ENCODE results near the gene BRD4. TPM values are rescaled to one million over a fixed set of nuclear protein-coding genes. Genes with fewer than 3 reads are reported as not detected.
"Not testable (repeated sequence)": the region's sequence is repeated elsewhere in the genome, so short reads cannot be mapped to it uniquely, and the experiment has no call there.

Gene BRD4
- total and polyA plus RNA-seq, 2 experiments from 2014 or later, result 63.8 to 115 TPM

DNA sequence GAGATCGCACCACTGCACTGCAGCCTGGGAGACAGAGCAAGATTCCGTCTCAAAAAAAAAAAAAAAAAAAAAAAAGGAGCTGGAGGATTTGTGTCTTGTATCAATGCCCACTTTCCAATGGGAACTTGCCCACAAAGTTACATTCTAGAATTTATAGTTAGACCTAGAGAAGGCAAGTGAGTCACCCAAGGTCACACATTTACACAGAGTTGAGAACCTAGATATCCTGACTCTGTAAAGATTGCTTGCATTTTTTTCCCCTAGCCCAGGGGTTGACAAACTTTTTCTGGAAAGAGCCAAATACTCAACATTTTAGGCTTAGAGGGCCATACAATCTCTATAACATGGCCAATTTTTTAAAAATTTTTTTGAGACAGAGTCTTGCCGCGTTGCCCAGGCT is 7.7 kb upstream of the BRD4 start:
- ATAC-seq (no peak), DNase-seq (ENCODE audit: low spot score) (no peak)
- H3K27ac Mint-ChIP-seq, result no peak overlapping the region
- H3K9me2 ChIP-seq (ENCODE audit: insufficient read depth), result no peaks in the 10 kb centered on the region
- H3F3A ChIP-seq (replicated peaks; ENCODE audit: low read depth), result no peaks in the 10 kb centered on the region
- no peaks in the 10 kb centered on the region for H3K36me3 ChIP-seq (ENCODE audit: insufficient read depth)
- no peak overlapping the region for H3K4me2 ChIP-seq
- 0 out of 2 replicates have a peak, but pooled peaks cover 3% of the 10 kb centered on the region for H3K79me2 ChIP-seq (replicated peaks; ENCODE audit: insufficient read depth)
- no peak overlapping the region for H3K4me3 Mint-ChIP-seq
- no peaks in the 10 kb centered on the region for H3K27me3 ChIP-seq (ENCODE audit: insufficient read depth)
- H3K4me1 Mint-ChIP-seq, result no peaks in the 10 kb centered on the region
- no peaks in the 10 kb centered on the region for H3K4me1 ChIP-seq (ENCODE audit: insufficient read depth)
- H3K27me3 Mint-ChIP-seq (ENCODE audit: insufficient read depth, low read depth, poor library complexity), result no peaks in the 10 kb centered on the region
- no peaks in the 10 kb centered on the region; the same call in none of the 2 replicates for H4K20me1 ChIP-seq (replicated peaks; ENCODE audit: insufficient read depth)
- no peak for TF ChIP-seq POLR2AphosphoS5 (IDR thresholded peaks at IDR 0.05; ENCODE audit: low read depth)
- no peak for TF ChIP-seq ZNF114 (CRISPR knock-in tag; IDR thresholded peaks at IDR 0.05)
- no peak for TF ChIP-seq ZNF331 (CRISPR knock-in tag; IDR thresholded peaks at IDR 0.05; ENCODE audit: low read depth)
- TF ChIP-seq CREB1 (CRISPR knock-in tag; IDR thresholded peaks at IDR 0.05; ENCODE audit: low read depth), result no peak
- TF ChIP-seq, protein P1, sequence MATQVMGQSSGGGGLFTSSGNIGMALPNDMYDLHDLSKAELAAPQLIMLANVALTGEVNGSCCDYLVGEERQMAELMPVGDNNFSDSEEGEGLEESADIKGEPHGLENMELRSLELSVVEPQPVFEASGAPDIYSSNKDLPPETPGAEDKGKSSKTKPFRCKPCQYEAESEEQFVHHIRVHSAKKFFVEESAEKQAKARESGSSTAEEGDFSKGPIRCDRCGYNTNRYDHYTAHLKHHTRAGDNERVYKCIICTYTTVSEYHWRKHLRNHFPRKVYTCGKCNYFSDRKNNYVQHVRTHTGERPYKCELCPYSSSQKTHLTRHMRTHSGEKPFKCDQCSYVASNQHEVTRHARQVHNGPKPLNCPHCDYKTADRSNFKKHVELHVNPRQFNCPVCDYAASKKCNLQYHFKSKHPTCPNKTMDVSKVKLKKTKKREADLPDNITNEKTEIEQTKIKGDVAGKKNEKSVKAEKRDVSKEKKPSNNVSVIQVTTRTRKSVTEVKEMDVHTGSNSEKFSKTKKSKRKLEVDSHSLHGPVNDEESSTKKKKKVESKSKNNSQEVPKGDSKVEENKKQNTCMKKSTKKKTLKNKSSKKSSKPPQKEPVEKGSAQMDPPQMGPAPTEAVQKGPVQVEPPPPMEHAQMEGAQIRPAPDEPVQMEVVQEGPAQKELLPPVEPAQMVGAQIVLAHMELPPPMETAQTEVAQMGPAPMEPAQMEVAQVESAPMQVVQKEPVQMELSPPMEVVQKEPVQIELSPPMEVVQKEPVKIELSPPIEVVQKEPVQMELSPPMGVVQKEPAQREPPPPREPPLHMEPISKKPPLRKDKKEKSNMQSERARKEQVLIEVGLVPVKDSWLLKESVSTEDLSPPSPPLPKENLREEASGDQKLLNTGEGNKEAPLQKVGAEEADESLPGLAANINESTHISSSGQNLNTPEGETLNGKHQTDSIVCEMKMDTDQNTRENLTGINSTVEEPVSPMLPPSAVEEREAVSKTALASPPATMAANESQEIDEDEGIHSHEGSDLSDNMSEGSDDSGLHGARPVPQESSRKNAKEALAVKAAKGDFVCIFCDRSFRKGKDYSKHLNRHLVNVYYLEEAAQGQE (IDR thresholded peaks at IDR 0.05; ENCODE audit: unreplicated experiment), result no peak
- TF ChIP-seq NANOG (IDR thresholded peaks at IDR 0.05; ENCODE audit: borderline replicate concordance), result no peak
- no peak for TF ChIP-seq EZH2 (IDR thresholded peaks at IDR 0.05; ENCODE audit: low read depth, unreplicated experiment)
- TF ChIP-seq EZH2phosphoT487 (IDR thresholded peaks at IDR 0.05; ENCODE audit: unreplicated experiment), result no peak
- TF ChIP-seq, protein P2, sequence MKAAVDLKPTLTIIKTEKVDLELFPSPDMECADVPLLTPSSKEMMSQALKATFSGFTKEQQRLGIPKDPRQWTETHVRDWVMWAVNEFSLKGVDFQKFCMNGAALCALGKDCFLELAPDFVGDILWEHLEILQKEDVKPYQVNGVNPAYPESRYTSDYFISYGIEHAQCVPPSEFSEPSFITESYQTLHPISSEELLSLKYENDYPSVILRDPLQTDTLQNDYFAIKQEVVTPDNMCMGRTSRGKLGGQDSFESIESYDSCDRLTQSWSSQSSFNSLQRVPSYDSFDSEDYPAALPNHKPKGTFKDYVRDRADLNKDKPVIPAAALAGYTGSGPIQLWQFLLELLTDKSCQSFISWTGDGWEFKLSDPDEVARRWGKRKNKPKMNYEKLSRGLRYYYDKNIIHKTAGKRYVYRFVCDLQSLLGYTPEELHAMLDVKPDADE (IDR thresholded peaks at IDR 0.05), result no peak
- TF ChIP-seq STAT1 (IDR thresholded peaks at IDR 0.05; ENCODE audit: unreplicated experiment), result no peak
- H3K4me3 ChIP-seq, result no peak overlapping the region
- H3K36me3 Mint-ChIP-seq (ENCODE audit: low read depth), result peaks cover 1% of the 10 kb centered on the region; the same call in 2 of the 3 replicates
- H3K27ac ChIP-seq (ENCODE audit: low read depth), result no peak overlapping the region
- no peak overlapping the region for H2AFZ ChIP-seq
- H3K9me3 Mint-ChIP-seq, result no peaks in the 10 kb centered on the region

DNA sequence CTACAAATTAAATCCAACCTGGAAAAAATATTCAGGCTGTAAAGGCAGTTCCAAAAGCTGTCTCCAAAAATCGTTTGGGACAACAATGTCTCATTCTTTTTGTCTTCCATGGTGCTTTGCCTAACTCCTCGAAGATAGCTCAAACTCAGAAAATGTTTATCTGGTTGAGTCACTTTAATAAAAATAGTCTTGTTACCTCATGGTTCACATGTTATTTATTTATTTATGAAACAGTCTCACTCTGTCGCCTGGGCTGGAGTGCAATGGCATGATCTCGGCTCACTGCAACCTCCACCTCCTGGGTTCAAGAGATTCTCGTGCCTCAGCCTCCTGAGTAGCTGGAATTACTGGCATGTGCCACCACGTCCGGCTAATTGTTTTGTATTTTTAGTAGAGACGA is 4.9 kb upstream of the BRD4 start:
- H3K4me3 ChIP-seq, result no peak overlapping the region
- H3K4me2 ChIP-seq, result no peak overlapping the region
- TF ChIP-seq ZNF331 (CRISPR knock-in tag; IDR thresholded peaks at IDR 0.05; ENCODE audit: low read depth) (no peak), ZNF114 (CRISPR knock-in tag; IDR thresholded peaks at IDR 0.05) (no peak), STAT1 (IDR thresholded peaks at IDR 0.05; ENCODE audit: unreplicated experiment) (no peak), CREB1 (CRISPR knock-in tag; IDR thresholded peaks at IDR 0.05; ENCODE audit: low read depth) (no peak), JUNB (IDR thresholded peaks at IDR 0.05; ENCODE audit: unreplicated experiment) (no peak), EZH2phosphoT487 (IDR thresholded peaks at IDR 0.05; ENCODE audit: unreplicated experiment) (no peak), NANOG (IDR thresholded peaks at IDR 0.05; ENCODE audit: borderline replicate concordance) (no peak), EZH2 (IDR thresholded peaks at IDR 0.05; ENCODE audit: low read depth, unreplicated experiment) (no peak)
- TF ChIP-seq, protein P2 (IDR thresholded peaks at IDR 0.05), result no peak
- TF ChIP-seq, protein P3, sequence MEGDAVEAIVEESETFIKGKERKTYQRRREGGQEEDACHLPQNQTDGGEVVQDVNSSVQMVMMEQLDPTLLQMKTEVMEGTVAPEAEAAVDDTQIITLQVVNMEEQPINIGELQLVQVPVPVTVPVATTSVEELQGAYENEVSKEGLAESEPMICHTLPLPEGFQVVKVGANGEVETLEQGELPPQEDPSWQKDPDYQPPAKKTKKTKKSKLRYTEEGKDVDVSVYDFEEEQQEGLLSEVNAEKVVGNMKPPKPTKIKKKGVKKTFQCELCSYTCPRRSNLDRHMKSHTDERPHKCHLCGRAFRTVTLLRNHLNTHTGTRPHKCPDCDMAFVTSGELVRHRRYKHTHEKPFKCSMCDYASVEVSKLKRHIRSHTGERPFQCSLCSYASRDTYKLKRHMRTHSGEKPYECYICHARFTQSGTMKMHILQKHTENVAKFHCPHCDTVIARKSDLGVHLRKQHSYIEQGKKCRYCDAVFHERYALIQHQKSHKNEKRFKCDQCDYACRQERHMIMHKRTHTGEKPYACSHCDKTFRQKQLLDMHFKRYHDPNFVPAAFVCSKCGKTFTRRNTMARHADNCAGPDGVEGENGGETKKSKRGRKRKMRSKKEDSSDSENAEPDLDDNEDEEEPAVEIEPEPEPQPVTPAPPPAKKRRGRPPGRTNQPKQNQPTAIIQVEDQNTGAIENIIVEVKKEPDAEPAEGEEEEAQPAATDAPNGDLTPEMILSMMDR (conservative IDR thresholded peaks at IDR 0.05; ENCODE audit: low read depth in 2 of 2), result no peak
- H3K27me3 Mint-ChIP-seq (ENCODE audit: insufficient read depth, low read depth, poor library complexity), result peaks cover 3% of the 10 kb centered on the region
- peaks cover 3% of the 10 kb centered on the region; the same call in 1 of the 2 replicates for H4K20me1 ChIP-seq (replicated peaks; ENCODE audit: insufficient read depth)
- H3K9me2 ChIP-seq (ENCODE audit: insufficient read depth), result no peaks in the 10 kb centered on the region
- H3K27me3 ChIP-seq (ENCODE audit: insufficient read depth), result no peaks in the 10 kb centered on the region
- no peak for DNase-seq (ENCODE audit: low spot score)
- no peak overlapping the region for H3K27ac Mint-ChIP-seq
- ATAC-seq, result no peak
- H3K79me2 ChIP-seq (replicated peaks; ENCODE audit: insufficient read depth), result peaks cover 25% of the 10 kb centered on the region
- H3K4me3 Mint-ChIP-seq, result no peak overlapping the region
- H3K4me1 Mint-ChIP-seq, result no peaks in the 10 kb centered on the region; the same call in 2 of the 3 replicates
- H3K9me3 Mint-ChIP-seq, result no peaks in the 10 kb centered on the region
- no peaks in the 10 kb centered on the region for H3F3A ChIP-seq (replicated peaks; ENCODE audit: low read depth)
- H3K27ac ChIP-seq (ENCODE audit: low read depth), result no peak overlapping the region
- H3K4me1 ChIP-seq (ENCODE audit: insufficient read depth), result no peaks in the 10 kb centered on the region
- H2AFZ ChIP-seq, result no peak overlapping the region
- no peaks in the 10 kb centered on the region; the same call in 1 of the 3 replicates for H3K36me3 Mint-ChIP-seq (ENCODE audit: low read depth)
- H3K36me3 ChIP-seq (ENCODE audit: insufficient read depth), result no peaks in the 10 kb centered on the region

DNA sequence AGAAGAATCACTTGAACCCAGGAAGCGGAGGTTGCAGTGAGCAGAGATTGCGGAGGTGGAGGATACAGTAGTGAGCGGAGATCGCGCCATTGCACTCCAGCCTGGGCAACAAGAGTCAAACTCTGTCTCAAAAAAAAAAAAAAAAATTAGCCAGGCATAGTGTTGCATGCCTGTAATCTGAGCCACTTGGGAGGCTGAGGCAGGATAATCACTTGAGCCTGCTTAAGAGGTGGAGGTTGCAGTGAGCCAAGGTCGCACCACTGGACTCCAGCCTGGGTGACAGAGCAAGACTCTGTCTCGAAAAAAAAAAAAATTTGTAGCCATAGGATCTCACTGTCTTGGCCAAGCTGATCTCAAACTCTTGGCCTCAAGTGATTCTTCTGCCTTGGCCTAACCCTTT is 3.7 kb upstream of the BRD4 start:
- H3K27ac Mint-ChIP-seq; H3K9me3 Mint-ChIP-seq; H2AFZ ChIP-seq; H3K36me3 Mint-ChIP-seq (ENCODE audit: low read depth); DNase-seq (ENCODE audit: low spot score); H3K27me3 Mint-ChIP-seq (ENCODE audit: insufficient read depth, low read depth, poor library complexity); H3K4me1 ChIP-seq (ENCODE audit: insufficient read depth); H3K4me3 ChIP-seq; H3K27me3 ChIP-seq (ENCODE audit: insufficient read depth); H3F3A ChIP-seq (replicated peaks; ENCODE audit: low read depth); H3K4me3 Mint-ChIP-seq; H3K27ac ChIP-seq (ENCODE audit: low read depth); H4K20me1 ChIP-seq (replicated peaks; ENCODE audit: insufficient read depth); ATAC-seq; H3K4me2 ChIP-seq; H3K4me1 Mint-ChIP-seq; H3K36me3 ChIP-seq (ENCODE audit: insufficient read depth); H3K9me2 ChIP-seq (ENCODE audit: insufficient read depth): not testable (repeated sequence)
- H3K79me2 ChIP-seq (replicated peaks; ENCODE audit: insufficient read depth), result peaks cover 30% of the 10 kb centered on the region
